Smooth muscle cell (in vitro differentiated cells): ENCODE data around the gene PHF21A. TPM values are rescaled to one million over a fixed set of nuclear protein-coding genes. Genes with fewer than 3 reads are reported as not detected.

Experiments
- DNase-seq: peaks from one replicate; lab custom pipeline; 2025; ENCODE audit not compliant: unreplicated experiment; lab: John Stamatoyannopoulos, UW
- H2AFZ ChIP-seq: fragments of 200-600 bp; sonication (generic); 2 replicates; pipeline ENCODE4 v1.6.0; 2016; ENCODE audit warnings: antibody characterized with exemption, low read depth, mild to moderate bottlenecking
- H3F3A ChIP-seq: fragments of 200-600 bp; sonication (generic); 2 replicates; pipeline ENCODE4 v1.6.0; 2017; ENCODE audit warnings: antibody characterized with exemption, low read depth
- H3K27ac ChIP-seq: fragments of 200-600 bp; sonication (generic); 2 replicates; pipeline ENCODE4 v1.5.1; 2016; ENCODE audit warnings: low read depth, mild to moderate bottlenecking
- H3K27me3 ChIP-seq: fragments of 200-600 bp; sonication (generic); 2 replicates; pipeline ENCODE4 v1.6.1; 2016; ENCODE audit warnings: low read depth, mild to moderate bottlenecking
- H3K36me3 ChIP-seq: fragments of 200-600 bp; sonication (generic); 2 replicates; pipeline ENCODE4 v1.5.1; 2016; ENCODE audit warnings: low read depth
- H3K4me1 ChIP-seq: fragments of 200-600 bp; sonication (generic); 2 replicates; pipeline ENCODE4 v1.5.1; 2016; ENCODE audit warnings: low read depth
- H3K4me2 ChIP-seq: fragments of 200-600 bp; sonication (generic); 2 replicates; pipeline ENCODE4 v1.6.0; 2016; ENCODE audit warnings: mild to moderate bottlenecking
- H3K4me3 ChIP-seq: fragments of 200-600 bp; sonication (generic); 2 replicates; pipeline ENCODE4 v1.5.1; 2016; ENCODE audit warnings: mild to moderate bottlenecking
- H3K79me2 ChIP-seq: fragments of 200-600 bp; sonication (generic); 2 replicates; pipeline ENCODE4 v1.6.0; 2016; ENCODE audit warnings: low read depth, mild to moderate bottlenecking
- H3K9ac ChIP-seq: fragments of 200-600 bp; sonication (generic); 2 replicates; pipeline ENCODE4 v1.6.0; 2016; ENCODE audit warnings: low read depth
- H3K9me3 ChIP-seq: fragments of 200-600 bp; sonication (generic); replicated peaks from 2 replicates; pipeline ENCODE4 v1.5.1; 2016; ENCODE audit warnings: low read depth
- H4K20me1 ChIP-seq: fragments of 200-600 bp; sonication (generic); 2 replicates; pipeline ENCODE4 v1.6.0; 2016; ENCODE audit warnings: low read depth
- WGBS: methylation state at CpG from one replicate; pipeline ENCODE4 v1.1.7; 2016; ENCODE audit warnings: low lambda C conversion rate; 5-methylcytosine and 5-hydroxymethylcytosine counted together
- polyA plus RNA-seq: library from polyadenylated mRNA; unstranded; fragments of >200 nt; fragmentation: Nextera tagmentation; extraction: Ambion mirVana; gene quantifications from 2 replicates; pipeline ENCODE4 v1.2.1, GENCODE V29; 2016
- total RNA-seq: library from RNA; depleted of rRNA; stranded (reverse); fragments of >200 nt; gene quantifications from 2 replicates; pipeline ENCODE4 v1.2.3, GENCODE V29; 2014
- TF ChIP-seq, protein P1 (sequence below): fragments of 200-600 bp; sonication (generic); IDR thresholded peaks from 2 replicates; pipeline ENCODE4 v1.5.1; 2017; ENCODE audit warnings: borderline replicate concordance, mild to moderate bottlenecking, antibody characterized with exemption; ENCODE audit not compliant: insufficient read depth, poor library complexity, severe bottlenecking

The PHF21A gene
- total and polyA plus RNA-seq, 2 experiments from 2014 or later, result 26.1 to 28.7 TPM

- TF ChIP-seq, protein P1, sequence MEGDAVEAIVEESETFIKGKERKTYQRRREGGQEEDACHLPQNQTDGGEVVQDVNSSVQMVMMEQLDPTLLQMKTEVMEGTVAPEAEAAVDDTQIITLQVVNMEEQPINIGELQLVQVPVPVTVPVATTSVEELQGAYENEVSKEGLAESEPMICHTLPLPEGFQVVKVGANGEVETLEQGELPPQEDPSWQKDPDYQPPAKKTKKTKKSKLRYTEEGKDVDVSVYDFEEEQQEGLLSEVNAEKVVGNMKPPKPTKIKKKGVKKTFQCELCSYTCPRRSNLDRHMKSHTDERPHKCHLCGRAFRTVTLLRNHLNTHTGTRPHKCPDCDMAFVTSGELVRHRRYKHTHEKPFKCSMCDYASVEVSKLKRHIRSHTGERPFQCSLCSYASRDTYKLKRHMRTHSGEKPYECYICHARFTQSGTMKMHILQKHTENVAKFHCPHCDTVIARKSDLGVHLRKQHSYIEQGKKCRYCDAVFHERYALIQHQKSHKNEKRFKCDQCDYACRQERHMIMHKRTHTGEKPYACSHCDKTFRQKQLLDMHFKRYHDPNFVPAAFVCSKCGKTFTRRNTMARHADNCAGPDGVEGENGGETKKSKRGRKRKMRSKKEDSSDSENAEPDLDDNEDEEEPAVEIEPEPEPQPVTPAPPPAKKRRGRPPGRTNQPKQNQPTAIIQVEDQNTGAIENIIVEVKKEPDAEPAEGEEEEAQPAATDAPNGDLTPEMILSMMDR, result no peak
- peaks cover 15% of the 10 kb centered on the region for H3K36me3 ChIP-seq
- no peak for DNase-seq
- no peak overlapping the region for H3K4me2 ChIP-seq
- WGBS, result 88% methylated on average over 3 of the region's 3 CpGs
- H3K27ac ChIP-seq, result no peak overlapping the region
- H3K79me2 ChIP-seq, result no peaks in the 10 kb centered on the region
- no peaks in the 10 kb centered on the region for H3K27me3 ChIP-seq
- no peaks in the 10 kb centered on the region for H3F3A ChIP-seq
- no peaks in the 10 kb centered on the region for H3K9me3 ChIP-seq
- no peak overlapping the region for H2AFZ ChIP-seq
- H3K4me1 ChIP-seq, result no peaks in the 10 kb centered on the region
- H3K9ac ChIP-seq, result no peak overlapping the region
- H3K4me3 ChIP-seq, result no peak overlapping the region
- H4K20me1 ChIP-seq, result peaks cover 4% of the 10 kb centered on the region
These were observed 172.9 kb downstream of the PHF21A start for GRCh38 chr11:45948356-45948755.

DNA sequence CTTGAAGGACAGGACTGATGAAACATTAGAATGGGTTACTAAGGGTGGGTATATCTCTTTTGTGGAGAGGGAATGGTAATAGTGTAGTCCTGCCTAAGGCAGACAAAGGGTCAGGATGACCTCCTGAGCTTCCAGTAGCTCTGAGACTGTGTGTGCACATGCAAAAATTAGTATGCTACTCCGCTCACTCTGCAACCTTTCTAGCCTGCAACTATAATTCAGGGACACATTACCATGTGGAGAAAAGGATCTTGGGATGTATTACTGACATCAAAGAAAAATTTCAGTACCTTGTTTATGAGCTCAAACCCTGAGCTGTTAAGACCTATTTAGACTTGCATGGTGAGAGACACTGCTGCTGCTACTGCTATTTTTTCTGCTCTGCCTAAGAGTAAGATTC, 173.4 kb downstream of the PHF21A start:
- Histone ChIP-seq H3K79me2 (no peaks in the 10 kb centered on the region), H3K4me2 (no peak overlapping the region), H3K27ac (no peak overlapping the region), H3K27me3 (no peaks in the 10 kb centered on the region), H3K4me1 (no peaks in the 10 kb centered on the region), H3K9me3 (no peaks in the 10 kb centered on the region), H3F3A (no peaks in the 10 kb centered on the region), H3K36me3 (peaks cover 10% of the 10 kb centered on the region), H4K20me1 (peaks cover 4% of the 10 kb centered on the region), H2AFZ (no peak overlapping the region), H3K9ac (no peak overlapping the region), H3K4me3 (no peak overlapping the region)
- WGBS, result 100% methylated on average over 1 of the region's 1 CpG
- TF ChIP-seq, protein P1, result no peak
- no peak for DNase-seq

GRCh38 chr11:45945397-45945999, 175.8 kb downstream of the PHF21A start:
- no peaks in the 10 kb centered on the region for H3K79me2 ChIP-seq
- no peak overlapping the region for H2AFZ ChIP-seq
- H3K27me3 ChIP-seq, result no peaks in the 10 kb centered on the region
- H3K36me3 ChIP-seq, result peaks cover 7% of the 10 kb centered on the region
- no peak overlapping the region for H3K4me2 ChIP-seq
- no peak for DNase-seq
- H3K27ac ChIP-seq, result no peak overlapping the region
- TF ChIP-seq, protein P1, result no peak
- no peaks in the 10 kb centered on the region for H4K20me1 ChIP-seq
- H3K9ac ChIP-seq, result no peak overlapping the region
- H3K4me3 ChIP-seq, result no peak overlapping the region
- no peaks in the 10 kb centered on the region for H3F3A ChIP-seq
- no peaks in the 10 kb centered on the region for H3K9me3 ChIP-seq
- WGBS, result 99% methylated on average over 3 of the region's 3 CpGs
- no peaks in the 10 kb centered on the region for H3K4me1 ChIP-seq

DNA sequence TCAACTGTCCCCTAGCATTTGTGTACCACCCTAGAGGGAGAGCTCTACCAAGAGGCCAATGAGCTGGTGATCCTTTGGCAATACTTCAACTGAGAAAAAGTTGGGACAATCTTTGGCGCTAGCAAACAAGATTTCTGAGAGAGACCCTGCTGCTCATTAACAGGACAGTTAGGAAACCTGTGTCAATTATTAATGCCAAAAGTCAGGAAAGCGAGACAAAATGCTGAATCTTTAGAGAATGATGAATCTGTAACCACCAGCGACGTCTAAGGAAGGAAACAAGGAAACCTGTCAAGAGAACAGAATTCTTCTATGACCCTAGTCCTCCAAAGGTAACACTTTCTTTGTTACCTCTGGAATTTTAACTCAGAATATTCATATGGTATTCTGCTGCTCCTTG, 178.9 kb downstream of the PHF21A start:
- 96% methylated on average over 4 of the region's 4 CpGs for WGBS
- H3F3A ChIP-seq, result no peaks in the 10 kb centered on the region
- TF ChIP-seq, protein P1, result no peak

More for the DNA sequence above, 178.9 kb downstream of the PHF21A start:
- Histone ChIP-seq H3K36me3 (peaks cover 7% of the 10 kb centered on the region), H3K4me3 (no peak overlapping the region), H3K4me2 (no peak overlapping the region), H3K9ac (no peak overlapping the region), H3K79me2 (no peaks in the 10 kb centered on the region), H3K4me1 (no peaks in the 10 kb centered on the region), H4K20me1 (no peaks in the 10 kb centered on the region), H3K27ac (no peak overlapping the region), H3K27me3 (no peaks in the 10 kb centered on the region), H2AFZ (no peak overlapping the region), H3K9me3 (no peaks in the 10 kb centered on the region)
- DNase-seq, result no peak
